ENCODE data around the gene HP. TPM values are rescaled to one million over a fixed set of nuclear protein-coding genes. Genes with fewer than 3 reads are reported as not detected.
A peak's percentile ranks its signal among the peaks of the same experiment; 100 is the strongest.
"Not testable (repeated sequence)": the region's sequence is repeated elsewhere in the genome, so short reads cannot be mapped to it uniquely, and the experiment has no call there.

HP gene
- total RNA-seq, 3 donors from 2014 or later, result 0.38 to 4.6 (median 0.51) TPM

GRCh38 chr16:72044825-72045359, 9.4 kb upstream of the HP start:
- H3K36me3 ChIP-seq (ENCODE audit: low read depth), result no peaks in the 10 kb centered on the region
- no peaks in the 10 kb centered on the region for H3K4me1 ChIP-seq (ENCODE audit: low read depth)
- no peak for TF ChIP-seq CTCF (IDR thresholded peaks at IDR 0.05)
- intact Hi-C loops (cut with DNase I, micrococcal nuclease), result no loop called here
- H3K4me3 ChIP-seq, result no peak overlapping the region
- no peak for DNase-seq
- ATAC-seq, result no peak
- peaks cover 10% of the 10 kb centered on the region for H3K9me3 ChIP-seq

- ATAC-seq (no peak), DNase-seq (no peak)
- intact Hi-C loops (cut with DNase I, micrococcal nuclease), result no loop called here
- H3K36me3 ChIP-seq (ENCODE audit: low read depth), result no peaks in the 10 kb centered on the region
- TF ChIP-seq CTCF (IDR thresholded peaks at IDR 0.05), result no peak
- H3K9me3 ChIP-seq, result peaks cover 10% of the 10 kb centered on the region
- no peaks in the 10 kb centered on the region for H3K4me1 ChIP-seq (ENCODE audit: low read depth)
- no peak overlapping the region for H3K4me3 ChIP-seq
Measured at GRCh38 chr16:72049110-72049509, 5.2 kb upstream of the HP start.

GRCh38 chr16:72050769-72051464, 3.4 kb upstream of the HP start:
- H3K4me3 ChIP-seq, result no peak overlapping the region
- no peaks in the 10 kb centered on the region for H3K4me1 ChIP-seq (ENCODE audit: low read depth)
- no peaks in the 10 kb centered on the region for H3K36me3 ChIP-seq (ENCODE audit: low read depth)
- no peak for TF ChIP-seq CTCF (IDR thresholded peaks at IDR 0.05)
- peaks cover 10% of the 10 kb centered on the region for H3K9me3 ChIP-seq
- ATAC-seq (no peak), DNase-seq (no peak)
- intact Hi-C loops (cut with DNase I, micrococcal nuclease), result no loop called here

GRCh38 chr16:72051818-72052217, 2.5 kb upstream of the HP start:
- no peaks in the 10 kb centered on the region for H3K36me3 ChIP-seq (ENCODE audit: low read depth)
- DNase-seq (no peak), ATAC-seq (no peak)
- H3K4me1 ChIP-seq (ENCODE audit: low read depth), result no peaks in the 10 kb centered on the region
- H3K4me3 ChIP-seq, result no peak overlapping the region
- intact Hi-C loops (cut with DNase I, micrococcal nuclease), result no loop called here
- no peak for TF ChIP-seq CTCF (IDR thresholded peaks at IDR 0.05)
- peaks cover 10% of the 10 kb centered on the region for H3K9me3 ChIP-seq

GRCh38 chr16:72055911-72056310, 1.6 kb downstream of the HP start:
- intact Hi-C loops (cut with DNase I, micrococcal nuclease), result no loop called here
- no peaks in the 10 kb centered on the region for H3K4me1 ChIP-seq (ENCODE audit: low read depth)

GRCh38 chr16:72057313-72057712, 3.0 kb downstream of the HP start:
- H3K4me3 ChIP-seq; H3K4me1 ChIP-seq (ENCODE audit: low read depth); intact Hi-C loops (cut with DNase I, micrococcal nuclease); DNase-seq; H3K36me3 ChIP-seq (ENCODE audit: low read depth); H3K9me3 ChIP-seq: not testable (repeated sequence)
- ATAC-seq, result peak; percentile 80

More at GRCh38 chr16:72055911-72056310, 1.6 kb downstream of the HP start:
- no peak for ATAC-seq
- TF ChIP-seq CTCF (IDR thresholded peaks at IDR 0.05), result no peak
- Histone ChIP-seq H3K36me3 (ENCODE audit: low read depth) (no peaks in the 10 kb centered on the region), H3K9me3 (no peaks in the 10 kb centered on the region), H3K4me3 (no peak overlapping the region)
- DNase-seq, result no peak

- DNase-seq; H3K9me3 ChIP-seq; H3K36me3 ChIP-seq (ENCODE audit: low read depth); H3K4me3 ChIP-seq; intact Hi-C loops (cut with DNase I, micrococcal nuclease); H3K4me1 ChIP-seq (ENCODE audit: low read depth): not testable (repeated sequence)
- peak; percentile 65 for ATAC-seq
Measured at GRCh38 chr16:72059060-72059459, 4.8 kb downstream of the HP start.

Measured in mucosa of descending colon (tissue), 3 donors.